ENCODE data around the gene MGST3. TPM values are rescaled to one million over a fixed set of nuclear protein-coding genes. Genes with fewer than 3 reads are reported as not detected.

The MGST3 gene
- total and polyA plus RNA-seq, 2 donors (not counting 1 experiment from before 2014, with no cell fraction given): 35.6 to 41.7 TPM

DNA sequence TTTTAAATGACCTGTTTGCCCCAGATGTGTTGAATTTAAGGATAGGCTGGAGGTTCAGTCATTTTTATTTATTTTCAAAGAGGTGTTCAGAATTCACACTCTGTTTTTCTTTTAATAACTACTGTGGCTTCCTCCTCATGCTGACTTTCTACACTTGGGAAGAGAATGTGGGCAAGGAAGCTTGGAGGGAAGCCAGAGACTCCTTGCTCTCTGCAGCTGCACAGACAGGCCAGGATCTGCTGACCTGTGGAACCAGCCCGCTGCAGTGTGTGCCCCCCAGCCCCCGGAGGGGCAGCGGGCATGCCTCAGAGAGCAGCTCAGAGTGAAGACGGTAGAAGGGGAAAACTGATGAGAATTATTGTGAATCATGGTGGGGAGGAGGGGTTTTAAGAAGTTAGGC lies 16.9 kb downstream of the MGST3 start:
- H4K20me1 ChIP-seq (ENCODE audit: control insufficient read depth, insufficient read depth, low read length, poor library complexity, severe bottlenecking): peaks cover 9% of the 10 kb centered on the region
- H3K27me3 ChIP-seq (replicated peaks in 1 of 4; ENCODE audit: control extremely low read depth in 1 of 4, control insufficient read depth in 3 of 4, insufficient read depth in 4 of 4, low read length in 3 of 4): no peaks in the 10 kb centered on the region
- H3K4me3 ChIP-seq (ENCODE audit: control extremely low read depth in 1 of 5, extremely low read depth in 1 of 5, insufficient read depth in 1 of 5, low read depth in 2 of 5, low read length in 4 of 5): no peak overlapping the region
- Mint-ChIP-seq H3K27me3 (no peaks in the 10 kb centered on the region), H3K4me1 (peaks cover 23% of the 10 kb centered on the region), H3K4me3 (no peak overlapping the region), H3K9me3 (ENCODE audit: insufficient read depth) (no peaks in the 10 kb centered on the region), H3K27ac (no peak overlapping the region)
- no peak overlapping the region for H2AFZ ChIP-seq (ENCODE audit: insufficient read depth, low read depth, low read length, poor library complexity, severe bottlenecking)
- intact Hi-C loops (cut with micrococcal nuclease): no loop called here
- no peak overlapping the region for H3K27ac ChIP-seq (ENCODE audit: low read length in 2 of 2)
- no peak overlapping the region for H3K9ac ChIP-seq (ENCODE audit: low read length)
- no peak overlapping the region for H3K4me2 ChIP-seq (replicated peaks; ENCODE audit: low read depth, low read length, poor library complexity, severe bottlenecking)
- H3K9me3 ChIP-seq (ENCODE audit: control extremely low read depth in 1 of 3, control insufficient read depth in 2 of 3, insufficient read depth in 1 of 3, low read length in 2 of 3): no peaks in the 10 kb centered on the region
- H3K36me3 ChIP-seq (replicated peaks in 1 of 2; ENCODE audit: control extremely low read depth in 1 of 2, control insufficient read depth in 1 of 2, extremely low read depth in 1 of 2, insufficient read depth in 2 of 2, low read length in 1 of 2): peaks cover 0 to 14% of the 10 kb centered on the region in 2 experiments
- peaks cover 6% of the 10 kb centered on the region for H3K79me2 ChIP-seq (ENCODE audit: control insufficient read depth, insufficient read depth, low read length)
- CTCF ChIA-PET: interaction anchor here (0.7 to 1.9 kb wide), 2 partner anchors 10 to 27 kb away, joined by 3 to 5 read pairs; no protein-coding TSS in a partner anchor
- DNase-seq (no peak), ATAC-seq (ENCODE audit: low read depth) (no peak)
- no peak for TF ChIP-seq EZH2 (IDR thresholded peaks at IDR 0.05; ENCODE audit: borderline replicate concordance, insufficient read depth, low read depth, low read length, poor library complexity, severe bottlenecking)
- TF ChIP-seq CTCF (IDR thresholded peaks at IDR 0.05): no peak
- POLR2A ChIA-PET: no interaction called here
- H3K4me1 ChIP-seq (ENCODE audit: control insufficient read depth in 2 of 2, insufficient read depth in 2 of 2, low read length in 2 of 2): peaks cover 14 to 18% of the 10 kb centered on the region in 2 donors
- 84% methylated on average over 4 of the region's 4 CpGs for WGBS (ENCODE audit: insufficient coverage)

DNA sequence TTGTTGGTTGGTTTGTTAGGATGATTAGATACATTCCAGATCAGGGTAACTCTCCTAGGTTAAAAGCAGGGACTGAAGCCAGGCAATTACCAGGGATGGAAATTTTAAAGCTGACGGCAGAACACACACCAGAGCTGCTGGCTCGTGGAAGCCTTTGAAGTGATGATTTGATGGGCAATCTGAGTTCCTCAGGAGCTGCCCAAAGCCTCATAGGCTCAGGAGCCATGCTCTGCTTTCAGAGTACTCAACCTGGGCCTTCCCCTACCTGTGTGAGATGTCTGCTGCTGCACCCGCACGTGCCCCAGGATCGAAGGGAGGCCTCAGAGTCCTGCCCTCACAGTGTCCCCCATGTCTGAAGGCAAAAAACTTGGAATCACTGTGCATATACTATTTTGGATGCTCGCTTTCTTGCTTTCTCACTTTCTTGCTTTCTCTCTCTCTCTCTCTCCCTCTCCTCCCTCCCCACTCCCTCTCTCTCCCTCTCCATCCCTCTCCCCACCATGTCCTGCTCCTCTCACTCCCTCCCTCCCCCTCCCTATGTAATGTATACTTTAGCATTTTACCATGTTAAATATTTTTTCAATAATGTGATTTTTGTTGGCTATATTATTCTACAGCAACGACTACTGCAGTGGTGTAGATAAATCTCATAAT lies 18.0 kb downstream of the MGST3 start:
- Histone ChIP-seq H3K9ac (ENCODE audit: low read length) (no peak overlapping the region), H3K27ac (ENCODE audit: low read length in 2 of 2) (no peak overlapping the region), H3K79me2 (ENCODE audit: control insufficient read depth, insufficient read depth, low read length) (peaks cover 6% of the 10 kb centered on the region), H3K36me3 (replicated peaks in 1 of 2; ENCODE audit: control extremely low read depth in 1 of 2, control insufficient read depth in 1 of 2, extremely low read depth in 1 of 2, insufficient read depth in 2 of 2, low read length in 1 of 2) (peaks cover 0 to 16% of the 10 kb centered on the region in 2 experiments), H3K9me3 (ENCODE audit: control extremely low read depth in 1 of 3, control insufficient read depth in 2 of 3, insufficient read depth in 1 of 3, low read length in 2 of 3) (no peaks in the 10 kb centered on the region), H3K4me3 (ENCODE audit: control extremely low read depth in 1 of 5, extremely low read depth in 1 of 5, insufficient read depth in 1 of 5, low read depth in 2 of 5, low read length in 4 of 5) (no peak overlapping the region), H3K27me3 (replicated peaks in 1 of 4; ENCODE audit: control extremely low read depth in 1 of 4, control insufficient read depth in 3 of 4, insufficient read depth in 4 of 4, low read length in 3 of 4) (no peaks in the 10 kb centered on the region), H4K20me1 (ENCODE audit: control insufficient read depth, insufficient read depth, low read length, poor library complexity, severe bottlenecking) (peaks cover 9% of the 10 kb centered on the region), H2AFZ (ENCODE audit: insufficient read depth, low read depth, low read length, poor library complexity, severe bottlenecking) (no peak overlapping the region), H3K4me1 (ENCODE audit: control insufficient read depth in 2 of 2, insufficient read depth in 2 of 2, low read length in 2 of 2) (peaks cover 14 to 18% of the 10 kb centered on the region in 2 donors), H3K4me2 (replicated peaks; ENCODE audit: low read depth, low read length, poor library complexity, severe bottlenecking) (no peak overlapping the region)
- 96% methylated on average over 6 of the region's 7 CpGs for WGBS (ENCODE audit: insufficient coverage)
- intact Hi-C loops (cut with micrococcal nuclease): no loop called here
- no peak for DNase-seq
- ChIA-PET CTCF (no interaction called here), POLR2A (no interaction called here)
- Mint-ChIP-seq H3K4me1 (peaks cover 23% of the 10 kb centered on the region), H3K27me3 (no peaks in the 10 kb centered on the region), H3K9me3 (ENCODE audit: insufficient read depth) (no peaks in the 10 kb centered on the region), H3K4me3 (no peak overlapping the region), H3K27ac (no peak overlapping the region)
- ATAC-seq (ENCODE audit: low read depth): no peak
- TF ChIP-seq EZH2 (IDR thresholded peaks at IDR 0.05; ENCODE audit: borderline replicate concordance, insufficient read depth, low read depth, low read length, poor library complexity, severe bottlenecking) (no peak), CTCF (IDR thresholded peaks at IDR 0.05) (no peak)

Data from B cell (primary cell).